GM19025 (cell line): ENCODE data around the gene MERTK.

Source experiments
- ATAC-seq: cut with Tn5 transposase; IDR thresholded peaks from one replicate; pipeline ENCODE4 v1.9.1; 2021; ENCODE audit warnings: mild to moderate bottlenecking, low read depth, moderate library complexity; ENCODE audit not compliant: unreplicated experiment

MERTK gene

DNA sequence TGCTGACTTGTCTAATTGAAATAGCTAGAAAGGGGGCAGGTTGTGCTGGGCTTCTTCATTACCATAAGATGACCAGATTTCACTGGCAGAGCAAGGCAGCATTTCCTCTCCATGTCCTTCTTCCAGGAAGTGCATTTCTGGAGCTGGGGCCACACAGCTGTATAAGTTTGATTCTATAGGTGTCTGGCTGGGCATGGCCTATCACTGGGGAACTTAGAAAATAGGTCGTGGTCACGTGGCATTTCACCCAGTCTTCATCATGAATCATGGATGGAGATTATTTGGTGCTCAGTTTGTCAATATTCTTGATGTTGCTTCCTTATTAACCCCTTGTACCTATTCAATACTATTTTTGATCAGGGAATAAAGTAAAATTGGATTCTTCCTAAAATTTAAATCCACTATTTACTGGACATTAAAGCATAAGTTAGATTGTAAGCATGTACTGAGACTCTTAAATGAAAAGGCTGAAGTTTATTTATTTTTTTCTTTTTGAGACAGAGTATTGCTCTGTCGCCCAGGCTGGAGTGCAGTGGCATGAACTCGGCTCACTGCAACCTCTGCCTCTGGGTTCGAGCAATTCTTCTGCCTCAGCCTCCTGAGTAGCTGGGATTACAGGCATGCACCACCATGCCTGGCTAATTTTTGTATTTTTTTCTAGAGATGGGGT, 107.1 kb downstream of the MERTK start:
- no peak for ATAC-seq

DNA sequence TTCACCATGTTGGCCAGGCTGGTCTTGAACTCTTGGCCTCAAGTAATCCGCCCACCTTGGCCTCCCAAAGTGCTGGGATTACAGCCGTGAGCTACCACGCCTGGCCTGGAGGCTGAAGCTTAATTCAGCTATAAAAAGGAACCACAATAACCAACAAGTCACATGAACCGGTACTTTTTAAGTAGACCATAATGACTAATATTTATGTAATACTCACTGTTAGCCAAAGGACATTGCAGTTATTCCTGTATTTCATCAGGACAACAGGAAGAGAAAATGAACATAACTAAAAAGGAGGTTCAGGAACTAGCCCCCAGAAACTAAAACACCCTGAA, 107.6 kb downstream of the MERTK start:
- ATAC-seq: no peak

DNA sequence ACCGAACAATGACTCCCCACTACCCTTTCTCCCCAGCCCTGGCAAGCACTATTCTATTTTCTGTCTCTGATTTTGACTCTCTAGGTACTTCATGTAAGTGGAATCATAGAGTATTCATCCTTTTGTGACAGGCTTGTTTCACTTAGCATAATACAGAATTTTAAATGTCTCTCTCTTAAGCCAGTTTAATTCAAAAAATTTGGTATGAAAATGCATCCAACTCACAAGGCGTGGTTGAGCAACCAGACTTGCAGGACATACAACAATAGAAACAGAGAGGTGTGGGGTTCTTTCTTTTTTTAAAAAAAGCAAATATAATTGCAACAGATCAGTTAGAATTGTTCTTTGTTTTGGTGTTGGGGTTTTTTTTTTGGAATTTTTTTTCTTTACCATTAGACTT, 109.1 kb downstream of the MERTK start:
- ATAC-seq: no peak

DNA sequence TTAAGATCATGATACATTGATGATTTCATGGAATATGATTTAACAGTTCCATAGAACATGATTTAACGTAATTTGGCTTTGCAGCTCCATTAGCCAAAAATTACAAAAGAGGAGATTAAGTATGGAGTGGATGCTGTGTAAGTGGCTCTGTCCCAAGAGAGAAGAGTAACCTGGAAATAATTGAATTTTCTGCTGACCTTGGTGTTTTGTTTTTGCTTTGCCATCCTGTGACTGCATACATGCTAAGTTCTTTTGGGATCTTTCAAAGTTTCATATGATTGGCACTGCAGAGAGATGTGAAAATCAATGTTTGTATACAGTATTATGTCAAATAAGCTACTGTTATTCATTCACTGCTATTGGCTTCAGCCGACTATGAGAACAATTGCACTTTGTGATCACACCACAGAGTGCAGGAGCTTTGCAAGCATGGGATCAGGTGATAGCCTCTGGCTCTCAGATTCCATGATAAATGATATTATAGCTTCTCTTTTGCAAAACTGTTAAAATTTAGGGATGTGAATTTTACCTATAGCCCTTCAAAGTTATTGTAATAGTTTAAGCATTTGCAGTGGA, 110.6 kb downstream of the MERTK start:
- no peak for ATAC-seq

DNA sequence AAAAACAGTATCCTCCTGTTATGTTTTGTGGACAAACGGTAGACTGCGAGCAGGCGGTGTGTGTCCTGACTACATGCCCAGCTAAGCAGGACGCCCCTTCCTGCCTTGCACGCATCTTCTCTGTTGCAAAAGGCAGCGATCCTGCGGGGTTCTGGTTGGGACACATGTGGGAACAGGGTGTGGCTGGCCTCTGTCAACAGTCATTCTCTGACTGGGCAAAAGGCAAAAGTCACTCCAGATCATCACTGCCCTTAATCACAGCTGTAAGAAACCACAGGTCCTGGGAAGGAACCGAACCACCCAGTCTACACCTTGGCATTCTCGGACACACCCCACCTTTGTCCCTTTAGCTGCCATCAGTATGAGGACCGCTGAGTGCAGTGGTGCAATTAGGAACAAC, 112.3 kb downstream of the MERTK start:
- ATAC-seq: no peak

DNA sequence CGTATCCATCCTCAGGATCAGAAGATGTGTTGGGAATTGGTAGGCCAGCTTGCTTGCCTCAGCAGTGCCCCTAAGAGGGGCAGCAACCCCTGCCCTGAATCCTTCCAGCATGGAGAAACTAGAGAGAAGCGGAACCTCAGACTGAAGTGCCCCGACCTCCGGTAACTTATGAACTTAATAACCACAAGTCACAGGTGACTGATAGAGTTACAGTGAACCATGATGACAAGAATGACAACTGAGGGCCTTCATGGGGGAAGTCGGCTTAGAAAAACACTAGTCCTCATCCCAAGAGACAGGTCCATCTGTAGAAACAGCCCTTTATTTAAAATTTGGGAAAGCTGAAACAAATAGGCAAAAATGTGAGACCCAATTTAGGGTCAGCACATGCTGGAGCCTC, 114.1 kb downstream of the MERTK start:
- no peak for ATAC-seq

DNA sequence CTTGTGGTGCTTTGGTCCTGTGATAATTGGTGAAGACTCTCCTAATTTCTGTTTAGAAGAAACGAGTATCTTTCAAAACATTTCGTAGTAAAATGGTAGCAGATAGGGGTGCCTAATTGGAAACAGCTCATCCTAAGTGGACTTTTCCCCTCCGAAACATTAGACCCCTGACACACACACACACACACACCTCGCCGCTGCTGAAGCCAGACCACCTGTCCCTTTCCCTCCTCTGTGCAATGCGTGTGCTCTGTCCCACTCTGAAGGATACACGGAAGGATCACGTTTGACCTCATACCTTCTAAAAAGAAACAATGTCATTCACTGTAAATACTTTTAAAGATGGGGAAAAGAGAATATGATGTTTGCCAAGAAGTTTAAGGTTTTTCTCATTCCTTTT, 120.4 kb downstream of the MERTK start:
- ATAC-seq: no peak

DNA sequence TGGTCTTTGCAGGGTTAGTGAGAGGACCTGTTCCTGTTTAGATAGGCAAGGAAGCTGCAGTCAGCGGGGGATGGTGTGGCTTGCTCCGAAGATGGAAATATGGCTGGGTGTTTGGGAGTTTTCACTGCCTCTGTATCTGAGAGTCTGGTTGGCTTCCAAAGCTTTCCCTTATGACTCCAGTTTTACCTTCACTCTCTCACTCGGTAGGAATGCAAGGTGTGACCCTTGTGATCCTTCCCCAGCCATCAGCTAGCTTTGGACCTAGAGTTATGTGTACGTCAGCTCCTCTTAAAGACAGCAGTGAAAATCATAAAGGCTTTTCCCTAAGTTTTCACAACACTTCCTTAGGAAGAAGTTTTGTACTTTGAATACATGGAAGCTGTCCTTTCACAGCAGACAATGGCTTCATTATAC, 121.2 kb downstream of the MERTK start:
- ATAC-seq: no peak

DNA sequence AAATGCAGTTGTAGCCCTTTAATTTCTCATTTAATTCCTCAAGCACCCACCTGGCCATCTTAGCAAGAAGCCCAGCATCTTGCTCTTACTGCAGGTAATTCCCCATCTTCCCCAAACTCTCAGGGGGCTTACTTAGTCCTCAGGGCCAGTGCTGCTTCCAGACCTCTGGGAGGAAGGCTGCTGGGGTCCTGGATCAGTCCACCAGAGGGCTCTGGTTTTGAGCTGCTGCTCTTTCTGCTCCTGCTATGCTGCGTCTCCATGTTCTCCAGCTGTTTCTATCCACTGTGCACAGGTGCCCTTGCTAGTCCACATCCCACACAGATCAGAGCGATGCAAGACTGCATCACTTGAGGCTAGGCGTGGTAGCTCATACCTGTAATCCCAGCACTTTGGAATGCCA, 122.2 kb downstream of the MERTK start:
- ATAC-seq: no peak

DNA sequence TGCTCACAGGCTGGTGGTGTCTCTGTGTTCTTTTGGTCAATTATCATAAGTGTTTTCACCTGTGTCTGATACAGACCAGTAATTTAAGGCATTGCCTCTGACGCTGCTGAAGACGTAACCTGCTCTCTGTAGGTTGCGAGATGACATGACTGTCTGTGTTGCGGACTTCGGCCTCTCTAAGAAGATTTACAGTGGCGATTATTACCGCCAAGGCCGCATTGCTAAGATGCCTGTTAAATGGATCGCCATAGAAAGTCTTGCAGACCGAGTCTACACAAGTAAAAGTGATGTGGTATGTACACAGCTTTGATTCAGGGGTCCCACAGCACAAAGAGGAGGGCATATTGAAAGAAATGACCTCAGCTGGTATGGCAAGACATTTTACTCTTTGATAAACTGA, 122.9 kb downstream of the MERTK start:
- no peak for ATAC-seq

DNA sequence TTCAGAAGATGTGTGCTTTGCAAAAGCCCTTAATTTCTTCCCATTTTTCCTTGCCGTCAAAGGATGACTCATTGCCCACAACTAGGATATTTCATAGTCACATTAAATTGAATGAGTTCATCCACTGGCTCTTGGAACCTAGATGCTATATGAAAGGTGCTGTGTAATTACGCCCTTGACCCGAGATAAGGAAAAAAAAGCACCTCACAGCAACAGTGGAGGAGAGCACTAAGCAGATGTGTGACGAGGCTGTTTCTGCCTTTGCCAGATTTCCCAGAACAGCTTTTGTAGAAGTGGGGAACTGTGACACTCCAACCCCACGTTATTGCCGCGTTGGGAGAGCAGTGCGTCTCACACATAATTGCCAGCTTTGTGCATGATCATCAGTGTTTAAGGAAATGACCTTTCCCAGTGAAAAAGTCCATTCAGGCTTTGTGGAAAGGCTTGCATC, 123.4 kb downstream of the MERTK start:
- no peak for ATAC-seq

DNA sequence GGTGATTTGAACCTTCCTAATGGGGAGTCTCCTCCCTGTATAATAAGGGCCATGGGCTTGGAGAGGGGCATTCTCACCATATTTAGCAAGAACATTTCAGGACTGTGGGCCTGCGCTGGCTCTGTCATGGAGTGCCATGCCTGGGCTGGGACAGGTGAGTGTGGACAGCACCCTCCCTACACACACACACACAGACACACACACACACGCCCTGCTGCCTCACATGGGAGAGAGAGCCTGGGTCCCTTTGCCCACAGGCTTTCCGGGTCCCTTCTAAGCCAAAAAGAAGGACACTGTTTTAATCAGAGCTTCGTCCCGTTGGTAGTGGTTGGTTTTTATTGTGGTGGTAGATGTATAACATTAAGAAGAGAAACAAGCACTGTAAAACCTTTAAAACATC, 125.3 kb downstream of the MERTK start:
- no peak for ATAC-seq

DNA sequence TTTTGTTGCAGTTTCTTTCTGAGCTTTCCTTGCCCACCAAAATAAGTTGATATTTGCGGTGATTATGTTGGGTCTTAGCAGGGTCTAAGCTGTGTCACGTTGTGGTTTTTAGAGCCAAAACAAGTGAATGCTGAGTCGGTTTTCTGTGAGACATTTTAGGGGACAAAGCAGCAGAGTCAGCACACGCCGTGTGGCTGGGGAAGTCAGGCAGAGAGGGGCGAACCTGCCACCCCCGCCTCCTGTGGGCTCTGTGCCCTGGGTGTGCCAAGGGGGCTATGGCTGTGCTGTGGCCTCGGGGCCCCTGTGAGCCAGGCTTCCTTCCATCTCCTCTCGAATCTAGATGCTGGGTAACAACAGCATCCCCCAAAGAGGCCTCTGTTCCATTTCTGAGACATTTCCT, 125.8 kb downstream of the MERTK start:
- no peak for ATAC-seq

DNA sequence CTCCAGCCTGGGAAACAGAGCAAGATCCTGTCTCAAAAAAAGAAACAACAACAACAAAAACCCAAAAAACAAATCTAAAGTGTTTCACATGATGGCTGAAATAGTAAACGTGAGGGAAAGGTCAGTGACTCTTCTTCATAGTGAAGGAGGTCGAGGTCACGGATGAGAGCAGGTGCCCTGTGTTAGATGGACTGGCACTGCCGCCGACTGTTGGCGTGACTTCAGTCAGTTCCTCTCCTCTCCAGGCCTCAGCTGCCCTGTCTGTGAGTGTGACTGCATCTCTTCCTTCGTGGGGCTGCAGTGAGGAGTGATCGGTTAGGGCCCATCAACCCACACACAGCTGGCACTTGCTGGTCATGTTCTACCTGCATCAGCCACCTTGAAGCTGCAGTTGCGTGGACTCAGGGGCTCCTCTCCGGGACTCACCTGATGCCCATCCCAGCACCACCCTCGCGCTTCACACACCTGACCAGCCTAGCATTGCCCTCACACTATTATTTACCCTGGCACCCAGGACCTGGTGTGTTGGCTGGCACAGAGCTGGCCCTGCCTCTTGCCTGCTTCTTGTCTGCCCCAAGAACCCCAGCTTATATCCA, 126.6 kb downstream of the MERTK start:
- ATAC-seq: no peak

DNA sequence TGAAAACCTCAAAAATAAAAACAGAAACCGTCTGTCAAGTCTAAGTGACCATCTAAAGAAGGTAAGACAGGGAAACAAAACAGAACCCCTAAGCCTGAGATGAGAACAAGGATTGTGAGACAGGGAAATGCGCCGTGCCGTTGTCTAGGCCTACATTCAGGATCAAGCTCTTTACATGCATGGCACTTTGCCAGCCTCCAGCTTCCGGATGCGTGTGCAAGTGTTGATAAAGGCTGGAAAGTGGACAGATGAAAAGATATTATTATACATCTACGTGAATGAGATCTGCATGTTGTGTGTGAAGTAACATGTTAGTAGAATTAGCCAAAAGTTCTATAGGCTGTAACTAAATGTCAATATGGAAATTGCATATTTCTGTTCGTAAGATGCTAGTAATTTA, 128.1 kb downstream of the MERTK start:
- no peak for ATAC-seq

DNA sequence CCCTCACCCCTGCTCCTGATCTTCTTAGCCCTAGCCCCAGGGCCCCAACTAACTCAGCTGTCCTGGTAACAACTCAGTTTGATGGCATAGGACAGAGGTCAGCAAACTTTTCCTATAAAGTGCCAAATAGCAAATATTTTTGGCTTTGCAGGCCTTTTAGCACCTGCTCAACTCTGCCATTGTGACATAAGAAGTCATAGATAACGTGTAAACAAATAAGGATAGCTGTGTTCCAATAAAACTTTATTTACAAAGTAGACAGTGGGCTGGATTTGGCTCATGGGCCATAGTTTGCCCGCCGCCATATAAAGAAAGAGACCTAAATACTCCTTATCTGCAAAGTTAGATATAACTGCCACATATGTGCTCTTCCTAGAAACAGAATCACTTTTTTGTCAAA, 129.4 kb downstream of the MERTK start:
- ATAC-seq: no peak

DNA sequence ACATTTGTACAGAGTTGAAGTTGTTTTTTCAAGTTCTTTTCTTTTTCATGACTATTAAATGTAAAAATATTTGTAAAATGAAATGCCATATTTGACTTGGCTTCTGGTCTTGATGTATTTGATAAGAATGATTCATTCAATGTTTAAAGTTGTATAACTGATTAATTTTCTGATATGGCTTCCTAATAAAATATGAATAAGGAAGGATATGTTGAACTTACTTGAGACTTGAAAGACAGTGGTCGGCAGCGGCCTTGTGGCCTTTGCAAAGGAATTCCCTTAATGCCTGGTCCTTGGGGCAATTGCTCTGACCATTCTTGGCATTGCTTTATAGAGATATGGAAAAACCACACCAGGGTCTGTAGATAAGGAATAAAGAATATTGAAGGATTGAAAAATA, 130.8 kb downstream of the MERTK start:
- ATAC-seq: no peak

DNA sequence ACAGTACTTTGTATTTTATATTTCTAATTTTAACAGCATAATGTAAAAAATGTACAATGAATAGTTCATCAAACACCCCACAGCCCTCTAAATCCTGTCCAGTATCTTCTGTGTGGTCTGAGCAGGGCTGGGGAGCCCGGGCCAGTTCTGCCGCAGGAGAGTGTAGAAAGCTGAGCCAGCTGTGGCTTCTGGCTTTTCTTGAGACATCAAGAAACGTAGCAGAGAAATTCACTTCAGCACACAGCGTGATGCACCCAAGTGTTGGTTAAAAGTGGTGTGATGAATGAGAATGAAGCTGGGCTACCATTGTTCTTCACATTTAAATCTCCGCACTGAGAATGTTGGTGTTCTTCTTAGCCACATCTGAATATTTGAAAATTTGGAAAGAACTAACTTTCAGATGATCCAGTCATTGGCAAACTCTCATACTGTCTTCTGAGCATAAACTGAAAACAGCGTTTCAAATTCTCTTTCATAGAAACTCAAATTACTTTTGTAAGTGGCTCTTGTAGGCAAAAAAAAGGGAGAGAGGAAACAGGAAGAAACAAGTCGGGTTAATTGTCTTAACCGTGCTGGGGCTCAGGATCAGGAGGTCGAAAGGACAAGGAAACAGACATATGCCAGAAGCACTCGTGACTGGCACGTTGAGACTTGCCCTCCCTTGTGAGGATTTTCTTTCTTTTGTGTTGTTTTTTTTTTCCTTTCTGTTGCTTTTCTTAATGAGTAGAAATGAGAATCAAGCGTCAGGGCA, 133.2 kb downstream of the MERTK start:
- ATAC-seq: no peak

DNA sequence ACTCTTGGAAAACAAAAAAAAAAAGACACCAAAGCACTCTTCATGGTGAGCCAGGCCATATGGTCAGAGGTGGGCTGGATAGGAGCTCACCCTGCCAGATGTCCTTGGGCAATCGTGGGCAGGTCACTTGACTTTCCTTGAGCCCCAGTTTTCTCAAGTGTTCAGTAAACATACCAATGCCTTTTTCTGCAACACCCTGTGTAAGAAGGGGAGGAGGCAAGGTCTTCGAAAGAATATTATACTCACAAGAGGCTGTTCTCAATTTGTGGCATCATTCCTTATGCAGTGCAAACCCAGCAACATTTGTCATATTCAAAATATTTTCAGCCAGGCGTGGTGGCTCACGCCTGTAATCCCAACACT, 133.8 kb downstream of the MERTK start:
- ATAC-seq: no peak

DNA sequence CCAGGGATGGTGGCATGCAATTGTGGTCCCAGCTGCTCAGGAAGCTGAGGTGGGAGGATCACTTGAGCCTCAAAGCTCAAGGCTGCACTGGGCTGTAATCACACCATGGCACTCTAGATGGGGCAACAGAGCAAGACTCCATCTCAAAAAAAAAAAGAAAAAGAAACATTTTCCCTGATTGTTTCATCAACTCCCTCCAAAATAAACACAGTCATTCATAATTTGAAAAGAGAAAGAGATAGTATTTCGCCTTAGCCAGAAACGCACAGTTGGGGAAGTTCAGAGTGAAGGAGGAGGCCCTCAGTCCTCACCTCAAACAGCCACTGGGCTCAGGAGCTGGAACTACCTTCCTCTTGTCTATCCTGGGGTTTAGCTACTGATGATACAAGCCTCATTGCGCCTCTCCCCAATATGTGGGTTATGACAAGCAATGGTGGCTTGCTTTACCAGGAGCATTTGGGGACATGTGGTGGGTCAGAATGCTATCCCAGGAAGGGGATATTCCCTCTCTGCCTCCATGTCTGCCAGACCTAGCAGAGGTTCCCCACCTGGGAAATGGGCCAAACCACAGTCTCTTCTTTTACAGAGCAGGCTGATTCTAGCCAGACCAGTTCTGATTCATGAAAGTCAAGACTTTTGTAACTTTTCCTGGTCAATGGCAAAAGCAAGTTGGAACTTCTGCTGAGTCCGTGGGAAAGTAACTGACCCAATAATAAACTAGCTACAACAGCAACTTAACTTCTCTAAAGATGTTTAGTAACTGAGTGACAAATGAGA, 134.5 kb downstream of the MERTK start:
- no peak for ATAC-seq

DNA sequence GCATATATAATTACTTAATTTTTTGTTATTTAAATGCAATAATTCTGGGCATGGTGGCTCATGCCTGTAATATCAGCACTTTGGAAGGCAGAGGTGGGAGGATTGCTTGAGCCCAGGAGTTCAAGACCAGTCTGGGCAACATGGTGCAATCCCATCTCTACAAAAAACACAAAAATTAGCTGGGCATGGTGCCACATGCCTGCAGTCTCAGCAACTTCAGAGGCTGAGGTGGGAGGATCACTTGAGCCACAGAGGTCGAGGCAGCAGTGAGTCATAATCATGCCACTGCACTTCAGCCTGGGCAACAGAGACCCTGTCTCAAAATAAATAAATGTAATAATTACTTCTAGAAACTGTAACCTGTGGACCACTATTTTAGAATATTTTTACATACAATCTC, 135.2 kb downstream of the MERTK start:
- no peak for ATAC-seq
